ENCODE data around the gene LMBR1.

DNA sequence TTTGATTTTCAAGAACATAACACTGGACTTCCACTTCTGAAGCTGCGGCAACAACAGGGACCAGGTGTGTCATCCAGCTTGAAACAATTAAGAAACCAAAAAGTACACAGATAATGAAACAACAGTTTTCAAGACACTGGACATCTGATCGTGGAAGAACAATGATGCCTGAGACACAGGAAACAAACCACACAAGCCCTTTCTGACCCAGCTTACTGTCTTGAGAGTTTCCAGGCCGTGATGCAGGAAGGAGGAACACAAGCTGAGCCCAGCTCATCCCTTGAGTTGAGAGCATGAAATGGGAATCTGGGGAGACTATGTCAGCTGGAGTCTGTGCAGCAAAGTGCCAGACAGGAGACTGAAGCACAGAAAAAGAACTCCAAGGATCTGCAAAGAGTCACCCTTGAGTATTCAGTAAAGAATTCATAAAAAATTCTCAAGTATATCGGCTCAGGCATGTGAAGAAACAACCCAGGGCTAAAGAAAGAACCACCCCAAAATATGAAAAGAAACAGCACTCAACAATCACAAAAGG is 160.8 kb downstream of the LMBR1 start:
- TF ChIP-seq RCOR1 (IDR thresholded peaks at IDR 0.05; ENCODE audit: insufficient replicate concordance, low read length) (no peak), MXI1 (IDR thresholded peaks at IDR 0.05; ENCODE audit: borderline replicate concordance, low read depth, low read length) (no peak), POLR2A (IDR thresholded peaks at IDR 0.05; ENCODE audit: low read depth, low read length) (no peak), MAFK (IDR thresholded peaks at IDR 0.05; ENCODE audit: low read depth, low read length) (no peak)
- TF ChIP-seq, protein P1, sequence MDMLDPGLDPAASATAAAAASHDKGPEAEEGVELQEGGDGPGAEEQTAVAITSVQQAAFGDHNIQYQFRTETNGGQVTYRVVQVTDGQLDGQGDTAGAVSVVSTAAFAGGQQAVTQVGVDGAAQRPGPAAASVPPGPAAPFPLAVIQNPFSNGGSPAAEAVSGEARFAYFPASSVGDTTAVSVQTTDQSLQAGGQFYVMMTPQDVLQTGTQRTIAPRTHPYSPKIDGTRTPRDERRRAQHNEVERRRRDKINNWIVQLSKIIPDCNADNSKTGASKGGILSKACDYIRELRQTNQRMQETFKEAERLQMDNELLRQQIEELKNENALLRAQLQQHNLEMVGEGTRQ (IDR thresholded peaks at IDR 0.05; ENCODE audit: low read depth, low read length), result no peak
- TF ChIP-seq, protein P2, sequence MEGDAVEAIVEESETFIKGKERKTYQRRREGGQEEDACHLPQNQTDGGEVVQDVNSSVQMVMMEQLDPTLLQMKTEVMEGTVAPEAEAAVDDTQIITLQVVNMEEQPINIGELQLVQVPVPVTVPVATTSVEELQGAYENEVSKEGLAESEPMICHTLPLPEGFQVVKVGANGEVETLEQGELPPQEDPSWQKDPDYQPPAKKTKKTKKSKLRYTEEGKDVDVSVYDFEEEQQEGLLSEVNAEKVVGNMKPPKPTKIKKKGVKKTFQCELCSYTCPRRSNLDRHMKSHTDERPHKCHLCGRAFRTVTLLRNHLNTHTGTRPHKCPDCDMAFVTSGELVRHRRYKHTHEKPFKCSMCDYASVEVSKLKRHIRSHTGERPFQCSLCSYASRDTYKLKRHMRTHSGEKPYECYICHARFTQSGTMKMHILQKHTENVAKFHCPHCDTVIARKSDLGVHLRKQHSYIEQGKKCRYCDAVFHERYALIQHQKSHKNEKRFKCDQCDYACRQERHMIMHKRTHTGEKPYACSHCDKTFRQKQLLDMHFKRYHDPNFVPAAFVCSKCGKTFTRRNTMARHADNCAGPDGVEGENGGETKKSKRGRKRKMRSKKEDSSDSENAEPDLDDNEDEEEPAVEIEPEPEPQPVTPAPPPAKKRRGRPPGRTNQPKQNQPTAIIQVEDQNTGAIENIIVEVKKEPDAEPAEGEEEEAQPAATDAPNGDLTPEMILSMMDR (conservative IDR thresholded peaks at IDR 0.05; ENCODE audit: low read depth, low read length), result no peak

Data from IMR-90 (cell line).